Natural killer cell (primary cell): ENCODE measurements around the gene PHF19. TPM values are rescaled to one million over a fixed set of nuclear protein-coding genes. Genes with fewer than 3 reads are reported as not detected.

Source experiments
- ATAC-seq, 3 donors: fragments of 150-1000 bp in 2 of 3; fragments of 200-7000 bp in 1 of 3; cut with Tn5 transposase; 1 replicate in 1 of 3; 2 replicates in 2 of 3; pipeline ENCODE4 v1.10.0; 2021; ENCODE audit warnings: mild to moderate bottlenecking in 2 of 3, moderate library complexity in 2 of 3
- DNase-seq, 2 donors: peaks; one replicate each; pipeline versions ENCODE4 v3.0.0 to v3.0.0-alpha.2; 2013 to 2021; ENCODE audit warnings: mixed read lengths in 1 of 2
- H3K27ac ChIP-seq: one replicate; pipeline ENCODE4 v1.5.1; 2013; ENCODE audit warnings: mild to moderate bottlenecking, low read length
- H3K27me3 ChIP-seq: one replicate; pipeline ENCODE4 v1.6.1; 2013; ENCODE audit warnings: low read length; ENCODE audit not compliant: control insufficient read depth, insufficient read depth
- H3K36me3 ChIP-seq: one replicate; pipeline ENCODE4 v1.6.1; 2013; ENCODE audit warnings: low read length; ENCODE audit not compliant: control insufficient read depth, insufficient read depth
- H3K4me1 ChIP-seq: one replicate; pipeline ENCODE4 v1.6.1; 2013; ENCODE audit warnings: low read length; ENCODE audit not compliant: control insufficient read depth, insufficient read depth
- H3K4me3 ChIP-seq: one replicate; pipeline ENCODE4 v1.5.1; 2013; ENCODE audit warnings: low read length
- H3K9me3 ChIP-seq: one replicate; pipeline ENCODE4 v1.6.1; 2013; ENCODE audit warnings: low read length; ENCODE audit not compliant: control insufficient read depth, insufficient read depth
- H3K27ac Mint-ChIP-seq, 2 donors: one replicate each; pipeline ENCODE4 v1.8.0; 2022; ENCODE audit warnings: mild to moderate bottlenecking in 2 of 2, mixed read lengths in 2 of 2, moderate library complexity in 1 of 2
- H3K27me3 Mint-ChIP-seq, 2 donors: one replicate each; pipeline ENCODE4 v1.8.0; 2022; ENCODE audit warnings: low read depth in 2 of 2, mixed read lengths in 2 of 2
- H3K36me3 Mint-ChIP-seq: one replicate; pipeline ENCODE4 v1.8.0; 2022; ENCODE audit warnings: mixed read lengths
- H3K4me1 Mint-ChIP-seq, 2 donors: one replicate each; pipeline ENCODE4 v1.8.0; 2022; ENCODE audit warnings: mixed read lengths in 2 of 2
- H3K4me3 Mint-ChIP-seq: one replicate; pipeline ENCODE4 v1.8.0; 2022; ENCODE audit warnings: mild to moderate bottlenecking, moderate library complexity, mixed read lengths
- H3K9me3 Mint-ChIP-seq, 2 donors: one replicate each; pipeline ENCODE4 v1.8.0; 2022; ENCODE audit warnings: mixed read lengths in 2 of 2
- WGBS: methylation state at CpG from one replicate; pipeline ENCODE4 v1.1.7; 2013; ENCODE audit warnings: missing lambda C conversion rate; ENCODE audit not compliant: insufficient coverage; 5-methylcytosine and 5-hydroxymethylcytosine counted together
- intact Hi-C: fragments of 100-400 bp; cut with micrococcal nuclease; formaldehyde crosslinking; loops from one replicate; pipeline ENCODE4 v1.14.2; 2022
- total RNA-seq, 4 donors: library from RNA; stranded (reverse); fragments of 120-200 nt in 1 of 4; gene quantifications; one replicate each; pipeline versions ENCODE4 v1.2.3 to v1.2.4, GENCODE V29; 2013 to 2022
- TF ChIP-seq, protein P1 (sequence below): fragments of 200-600 bp; IDR thresholded peaks from one replicate; pipeline ENCODE4 v1.8.0; 2022; ENCODE audit warnings: antibody characterized with exemption

The PHF19 gene
- total RNA-seq, 3 donors from 2014 or later (not counting 1 experiment from before 2014, with no cell fraction given) = 34.1 to 54.0 (median 47.8) TPM

DNA sequence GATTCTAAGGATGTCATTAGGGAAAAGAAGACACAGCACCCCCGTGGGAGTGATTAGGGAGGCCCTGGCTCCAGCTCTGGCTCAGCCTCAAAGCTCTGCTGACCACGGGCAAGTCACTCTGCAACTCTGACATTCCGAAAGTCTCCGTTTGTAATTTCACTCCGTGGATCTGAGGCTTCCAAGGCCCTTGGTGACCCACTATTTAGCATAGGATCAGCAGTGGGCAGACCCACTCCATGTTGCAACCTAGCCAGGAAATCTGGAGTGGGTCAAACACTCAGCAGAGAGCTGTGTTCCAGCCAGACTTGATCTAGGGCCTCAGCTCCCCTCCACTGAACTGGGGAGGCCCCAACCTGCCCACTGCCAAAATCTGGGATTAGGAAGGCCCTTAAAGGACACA is 11.8 kb downstream of the PHF19 start:
- WGBS = 97% methylated on average over 5 of the region's 5 CpGs
- H3K4me3 ChIP-seq = no peak overlapping the region
- TF ChIP-seq, protein P1, sequence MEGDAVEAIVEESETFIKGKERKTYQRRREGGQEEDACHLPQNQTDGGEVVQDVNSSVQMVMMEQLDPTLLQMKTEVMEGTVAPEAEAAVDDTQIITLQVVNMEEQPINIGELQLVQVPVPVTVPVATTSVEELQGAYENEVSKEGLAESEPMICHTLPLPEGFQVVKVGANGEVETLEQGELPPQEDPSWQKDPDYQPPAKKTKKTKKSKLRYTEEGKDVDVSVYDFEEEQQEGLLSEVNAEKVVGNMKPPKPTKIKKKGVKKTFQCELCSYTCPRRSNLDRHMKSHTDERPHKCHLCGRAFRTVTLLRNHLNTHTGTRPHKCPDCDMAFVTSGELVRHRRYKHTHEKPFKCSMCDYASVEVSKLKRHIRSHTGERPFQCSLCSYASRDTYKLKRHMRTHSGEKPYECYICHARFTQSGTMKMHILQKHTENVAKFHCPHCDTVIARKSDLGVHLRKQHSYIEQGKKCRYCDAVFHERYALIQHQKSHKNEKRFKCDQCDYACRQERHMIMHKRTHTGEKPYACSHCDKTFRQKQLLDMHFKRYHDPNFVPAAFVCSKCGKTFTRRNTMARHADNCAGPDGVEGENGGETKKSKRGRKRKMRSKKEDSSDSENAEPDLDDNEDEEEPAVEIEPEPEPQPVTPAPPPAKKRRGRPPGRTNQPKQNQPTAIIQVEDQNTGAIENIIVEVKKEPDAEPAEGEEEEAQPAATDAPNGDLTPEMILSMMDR = no peak
- no peaks in the 10 kb centered on the region for H3K9me3 Mint-ChIP-seq
- no peak overlapping the region for H3K27ac Mint-ChIP-seq
- intact Hi-C loops = no loop called here
- ATAC-seq (no peak), DNase-seq (no peak)
- peaks cover 4 to 16% of the 10 kb centered on the region in 2 donors for H3K4me1 Mint-ChIP-seq
- H3K4me1 ChIP-seq = peaks cover 16% of the 10 kb centered on the region
- no peak overlapping the region for H3K4me3 Mint-ChIP-seq
- H3K27ac ChIP-seq = no peak overlapping the region
- H3K36me3 Mint-ChIP-seq = peaks cover 8% of the 10 kb centered on the region
- H3K36me3 ChIP-seq = peaks cover 47% of the 10 kb centered on the region
- no peaks in the 10 kb centered on the region for H3K27me3 Mint-ChIP-seq
- no peaks in the 10 kb centered on the region for H3K9me3 ChIP-seq
- no peaks in the 10 kb centered on the region for H3K27me3 ChIP-seq

DNA sequence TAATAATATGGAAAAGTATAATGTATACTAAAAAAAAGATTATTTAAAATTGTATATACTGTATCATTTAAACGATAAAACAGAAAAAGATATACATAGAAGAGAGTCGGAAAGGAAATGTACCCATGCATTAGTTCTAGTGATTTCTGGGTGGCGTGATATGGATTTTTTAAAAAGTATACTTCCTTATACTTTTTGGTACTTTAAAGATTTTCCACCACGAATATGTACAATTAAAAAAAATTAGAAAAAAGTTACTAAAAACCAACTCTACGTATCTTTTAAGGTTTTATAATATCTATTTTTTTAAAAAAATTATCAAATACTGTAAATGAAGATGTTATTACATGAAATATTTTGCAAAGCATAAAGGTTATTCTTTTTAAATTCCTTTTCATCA is 12.3 kb downstream of the PHF19 start:
- no CpG with 5 or more reads among the region's 5 CpGs for WGBS
- intact Hi-C loops = no loop called here
- Histone ChIP-seq H3K4me1 (peaks cover 14% of the 10 kb centered on the region), H3K36me3 (peaks cover 52% of the 10 kb centered on the region), H3K27ac (no peak overlapping the region), H3K27me3 (no peaks in the 10 kb centered on the region), H3K4me3 (no peak overlapping the region), H3K9me3 (no peaks in the 10 kb centered on the region)
- TF ChIP-seq, protein P1 = no peak
- Mint-ChIP-seq H3K9me3 (no peaks in the 10 kb centered on the region), H3K27ac (no peak overlapping the region), H3K4me1 (peaks cover 4 to 16% of the 10 kb centered on the region in 2 donors), H3K27me3 (no peaks in the 10 kb centered on the region), H3K36me3 (peaks cover 9% of the 10 kb centered on the region), H3K4me3 (no peak overlapping the region)
- no peak for DNase-seq
- no peak for ATAC-seq

DNA sequence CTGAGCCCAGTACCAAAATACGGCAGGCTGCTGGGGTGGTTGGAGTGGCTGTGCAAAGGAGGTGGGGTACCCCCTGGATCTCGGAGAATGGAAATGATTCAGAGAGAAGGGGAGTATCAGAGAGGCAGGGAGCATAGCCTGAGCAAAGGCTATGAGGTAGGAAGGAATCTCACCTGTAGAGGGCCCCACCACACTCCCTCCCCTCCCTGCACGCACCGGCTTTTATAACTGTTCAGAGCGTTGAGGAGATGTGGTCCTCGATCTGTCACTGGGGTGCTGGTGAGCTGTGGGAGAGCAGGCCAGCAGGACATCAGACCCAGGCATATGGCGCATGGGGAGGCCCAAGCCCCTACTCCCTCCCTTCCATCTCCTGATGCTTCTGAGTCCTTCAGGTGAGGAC is 13.2 kb downstream of the PHF19 start:
- 97% methylated on average over 5 of the region's 7 CpGs for WGBS
- intact Hi-C loops = no loop called here
- ATAC-seq (no peak), DNase-seq (no peak)
- no peak overlapping the region for H3K27ac ChIP-seq
- no peak overlapping the region for H3K4me3 ChIP-seq
- peaks cover 6% of the 10 kb centered on the region for H3K4me1 ChIP-seq
- TF ChIP-seq, protein P1 = no peak
- peaks cover 4 to 11% of the 10 kb centered on the region in 2 donors for H3K4me1 Mint-ChIP-seq
- no peaks in the 10 kb centered on the region for H3K27me3 Mint-ChIP-seq
- H3K27ac Mint-ChIP-seq = no peak overlapping the region
- no peaks in the 10 kb centered on the region for H3K9me3 ChIP-seq
- H3K36me3 Mint-ChIP-seq = peaks cover 9% of the 10 kb centered on the region
- H3K4me3 Mint-ChIP-seq = no peak overlapping the region
- H3K27me3 ChIP-seq = no peaks in the 10 kb centered on the region
- no peaks in the 10 kb centered on the region for H3K9me3 Mint-ChIP-seq
- H3K36me3 ChIP-seq = peaks cover 55% of the 10 kb centered on the region

DNA sequence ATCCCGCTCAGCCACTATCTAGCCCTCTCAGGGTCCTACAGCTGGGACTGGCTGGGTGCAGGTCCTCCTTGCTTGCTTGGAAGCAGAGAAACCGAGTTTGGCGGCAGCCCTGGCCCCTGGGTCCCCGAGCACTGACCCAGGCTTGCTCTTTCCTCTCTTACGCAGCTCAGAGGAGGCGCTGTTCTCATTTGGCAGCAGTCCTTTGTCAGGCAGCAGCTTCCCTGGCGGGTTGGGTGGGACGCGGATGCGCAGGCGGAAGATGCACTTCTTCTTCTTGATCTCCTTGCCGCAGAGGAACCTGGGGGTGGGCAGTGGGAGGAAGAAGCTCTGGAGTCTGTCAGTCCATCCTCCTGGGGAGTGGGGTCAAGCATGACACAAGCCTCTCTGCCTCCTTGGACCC is 14.5 kb downstream of the PHF19 start:
- peaks cover 9% of the 10 kb centered on the region for H3K36me3 Mint-ChIP-seq
- no peaks in the 10 kb centered on the region for H3K9me3 Mint-ChIP-seq
- no peaks in the 10 kb centered on the region for H3K9me3 ChIP-seq
- H3K27ac Mint-ChIP-seq = no peak overlapping the region
- intact Hi-C loops = no loop called here
- H3K4me1 Mint-ChIP-seq = peaks cover 0 to 4% of the 10 kb centered on the region in 2 donors
- H3K4me3 ChIP-seq = no peak overlapping the region
- ATAC-seq (no peak), DNase-seq (no peak)
- H3K4me1 ChIP-seq = no peaks in the 10 kb centered on the region
- no peak overlapping the region for H3K4me3 Mint-ChIP-seq
- H3K27me3 Mint-ChIP-seq = no peaks in the 10 kb centered on the region
- no peaks in the 10 kb centered on the region for H3K27me3 ChIP-seq
- peaks cover 63% of the 10 kb centered on the region for H3K36me3 ChIP-seq
- no peak overlapping the region for H3K27ac ChIP-seq
- 98% methylated on average over 12 of the region's 12 CpGs for WGBS
- TF ChIP-seq, protein P1 = no peak
